GM21515 (cell line): Measurements from ENCODE around the gene VEGFD.

Experiments
- ATAC-seq: cut with Tn5 transposase; IDR thresholded peaks from one replicate; pipeline ENCODE4 v1.9.1; 2021; ENCODE audit not compliant: unreplicated experiment

Gene VEGFD, protein sequence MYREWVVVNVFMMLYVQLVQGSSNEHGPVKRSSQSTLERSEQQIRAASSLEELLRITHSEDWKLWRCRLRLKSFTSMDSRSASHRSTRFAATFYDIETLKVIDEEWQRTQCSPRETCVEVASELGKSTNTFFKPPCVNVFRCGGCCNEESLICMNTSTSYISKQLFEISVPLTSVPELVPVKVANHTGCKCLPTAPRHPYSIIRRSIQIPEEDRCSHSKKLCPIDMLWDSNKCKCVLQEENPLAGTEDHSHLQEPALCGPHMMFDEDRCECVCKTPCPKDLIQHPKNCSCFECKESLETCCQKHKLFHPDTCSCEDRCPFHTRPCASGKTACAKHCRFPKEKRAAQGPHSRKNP

DNA sequence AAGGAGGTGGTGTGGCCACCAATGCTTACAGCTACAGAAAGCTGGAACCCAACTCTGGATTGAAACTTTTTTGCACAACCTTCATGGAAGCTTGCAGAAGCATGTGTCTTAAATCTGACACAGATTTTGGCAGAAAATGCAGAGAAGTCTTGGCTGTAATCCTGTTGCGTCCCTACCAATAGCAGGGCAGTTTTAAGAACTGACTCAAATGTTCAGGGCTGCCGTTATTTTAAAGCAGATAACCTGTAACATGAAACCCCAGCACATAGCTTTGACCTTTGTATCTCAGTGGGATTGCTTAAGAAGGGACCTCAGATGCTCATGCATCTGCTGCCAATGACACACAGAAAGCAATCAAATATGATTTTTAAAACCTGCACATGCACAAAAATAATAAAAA, at the start of gene VEGFD:
Gene VEGFD (minus strand): TSS at position 110 of the 400 bp plus-strand sequence. CDS start 467 bp downstream, outside the sequence.
- no peak for ATAC-seq

DNA sequence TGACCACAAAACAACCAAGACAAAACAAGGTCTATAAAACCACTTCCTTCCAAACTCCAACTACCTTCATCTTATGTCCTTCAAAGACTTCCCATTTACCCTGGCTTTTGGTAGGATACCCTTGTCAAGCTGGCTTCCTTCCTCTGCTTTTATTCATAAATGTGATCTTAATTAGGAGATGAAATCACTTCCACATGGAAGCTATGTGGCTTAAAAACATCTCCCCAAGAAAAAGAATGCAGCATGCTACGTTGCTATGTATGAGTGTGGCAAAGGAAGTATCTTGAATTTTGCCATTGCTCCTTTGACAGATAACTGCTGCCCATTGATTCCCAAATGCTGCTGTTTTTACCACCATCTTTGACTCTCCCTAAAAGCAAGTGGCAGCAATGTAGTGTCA, 46.4 kb upstream of the VEGFD start:
- ATAC-seq = no peak

DNA sequence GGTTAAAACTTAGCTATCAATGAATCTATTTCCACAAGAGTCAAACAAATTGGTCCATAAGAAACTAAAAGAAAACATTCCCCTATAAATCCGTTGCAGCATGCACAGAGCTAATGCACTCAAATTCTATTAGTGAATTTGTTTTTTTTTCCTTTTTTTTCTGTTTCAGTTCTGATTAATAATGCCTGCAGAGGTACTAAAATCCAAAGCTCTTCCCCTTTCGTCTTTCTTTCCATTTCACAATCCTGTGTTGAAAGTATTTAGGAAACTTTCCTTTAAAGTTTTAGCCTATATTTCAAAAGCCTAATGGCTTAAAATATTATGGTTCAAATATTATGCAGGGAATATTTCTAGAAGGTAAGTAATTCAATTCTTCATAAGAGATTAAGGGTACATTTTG, 45.9 kb upstream of the VEGFD start:
- ATAC-seq = no peak

DNA sequence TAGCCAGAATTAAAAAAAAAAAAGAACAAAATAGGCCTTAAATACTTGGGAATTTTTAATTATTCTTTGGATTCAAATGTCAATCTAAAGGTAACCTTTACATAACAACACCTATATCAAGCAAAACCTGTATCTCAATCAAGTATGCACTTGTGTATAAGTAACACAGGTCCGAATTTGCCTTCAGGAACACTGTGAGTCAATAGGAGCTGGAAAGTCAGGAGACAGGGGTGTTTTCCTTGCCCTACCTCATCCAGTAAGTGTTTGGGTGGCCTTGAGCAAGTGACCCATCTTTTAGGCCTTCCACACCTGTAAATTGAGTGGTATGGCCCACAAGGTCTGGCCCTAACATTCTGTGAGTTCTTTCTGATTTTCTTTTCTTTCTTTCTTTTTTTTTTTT, 40.8 kb upstream of the VEGFD start:
- ATAC-seq = no peak

DNA sequence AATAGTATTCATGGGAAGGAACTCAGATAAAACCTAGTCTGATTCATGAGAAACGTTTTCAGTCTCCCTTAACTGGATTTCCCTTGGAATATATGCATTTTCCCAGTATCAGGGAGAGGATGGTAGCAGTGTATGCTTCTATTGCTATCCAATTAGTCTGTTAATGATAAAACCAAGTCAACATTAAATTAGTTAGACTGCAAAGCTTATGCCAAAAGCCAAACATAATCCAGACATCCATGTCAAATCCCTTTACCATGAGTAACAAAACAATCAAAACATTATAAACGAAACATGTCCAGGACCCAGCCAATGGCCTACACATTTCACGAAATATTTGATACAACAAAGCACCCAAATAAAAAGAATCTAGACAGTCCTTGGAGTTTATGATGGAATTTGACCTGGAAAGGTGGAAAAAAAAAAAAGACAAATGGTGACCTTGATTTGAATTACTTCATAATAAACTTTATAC, 34.5 kb upstream of the VEGFD start:
- no peak for ATAC-seq

DNA sequence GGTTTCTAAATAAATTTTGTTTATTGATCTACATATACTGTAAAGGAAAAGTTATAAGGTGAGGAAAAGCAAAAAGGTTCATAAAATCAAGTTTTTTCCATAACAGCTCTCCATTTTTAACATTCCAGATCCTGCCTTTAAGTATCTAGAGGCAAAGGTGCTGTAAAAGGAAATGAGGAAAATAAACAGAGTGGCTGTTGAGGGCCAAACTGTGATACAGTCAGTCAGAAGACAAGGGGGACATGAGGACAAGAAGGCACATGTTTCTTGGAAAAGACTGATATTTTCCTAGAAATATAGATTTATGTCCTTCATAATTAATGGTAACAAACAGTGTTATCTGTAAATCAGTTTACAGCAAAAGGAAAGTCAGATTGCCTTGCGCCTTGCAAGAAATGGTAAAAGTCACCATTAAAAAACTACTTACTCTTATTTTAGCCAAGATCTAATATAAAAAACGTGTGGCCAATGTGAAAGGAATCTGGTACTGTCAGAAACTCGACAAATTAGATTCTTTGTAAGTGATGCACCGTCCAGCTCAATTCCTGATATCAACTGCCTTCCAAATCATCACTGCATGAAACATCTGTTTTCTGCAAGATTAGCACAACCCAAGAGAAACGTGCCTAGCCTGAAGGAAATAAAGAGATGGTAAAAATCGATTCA, 34.0 kb upstream of the VEGFD start:
- ATAC-seq = no peak

DNA sequence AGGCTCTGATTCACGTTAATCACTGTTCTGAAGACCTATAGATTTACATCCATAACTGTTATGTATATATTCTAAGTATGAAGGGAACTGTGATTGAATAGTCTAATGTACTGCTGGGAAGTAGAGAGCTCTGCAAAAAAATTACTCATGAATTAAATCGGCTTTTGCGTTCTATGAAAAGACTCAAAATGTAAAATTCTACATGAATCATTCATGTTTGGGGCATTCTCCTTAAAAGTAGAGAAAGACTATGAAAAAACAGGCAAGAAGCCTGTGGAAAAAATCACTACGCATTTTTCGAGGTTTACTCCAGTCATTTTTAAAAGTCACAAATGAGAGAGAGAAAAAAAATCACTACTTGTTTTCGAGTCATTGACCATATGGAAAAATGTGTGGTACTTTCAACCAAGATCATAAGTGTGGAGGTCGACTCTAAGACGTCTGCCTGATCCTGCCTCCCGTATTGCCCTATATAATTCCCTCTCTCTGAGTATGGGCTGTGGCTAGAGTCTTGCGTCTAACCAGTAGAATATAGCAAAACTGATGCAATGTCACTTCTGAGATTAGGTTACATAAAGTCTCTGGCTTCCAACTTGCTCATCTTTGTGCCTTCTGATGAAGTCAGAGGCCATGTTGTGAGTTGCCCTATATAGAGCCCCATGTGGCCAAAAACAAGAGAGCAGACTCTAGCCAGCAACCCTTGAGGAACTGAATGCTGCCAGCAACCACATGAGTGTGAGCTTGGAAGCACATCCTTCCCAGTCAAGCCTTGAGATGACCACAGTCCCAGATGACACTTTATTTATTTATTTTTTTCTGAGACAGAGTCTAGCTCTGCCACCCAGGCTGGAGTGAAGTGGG, 32.1 kb upstream of the VEGFD start:
- no peak for ATAC-seq

DNA sequence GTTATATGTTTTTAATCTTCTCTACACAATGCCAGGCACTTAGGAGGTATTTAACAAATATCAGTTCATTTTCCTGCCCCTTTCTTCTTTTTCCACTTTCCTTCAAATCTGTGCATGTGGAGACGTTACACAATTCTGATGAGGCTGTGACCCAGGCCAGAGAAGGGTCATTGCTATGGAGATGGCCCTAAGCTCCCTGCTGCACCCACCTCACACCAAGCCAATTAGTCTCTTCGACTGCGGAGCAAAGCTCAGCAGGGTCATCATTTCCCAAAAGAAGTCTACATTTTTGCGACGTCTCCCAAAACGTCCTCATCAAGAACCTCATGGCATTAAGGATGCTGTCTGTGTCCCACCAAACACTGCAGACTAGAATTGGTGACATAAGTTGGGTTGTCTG, 28.9 kb upstream of the VEGFD start:
- ATAC-seq = no peak

DNA sequence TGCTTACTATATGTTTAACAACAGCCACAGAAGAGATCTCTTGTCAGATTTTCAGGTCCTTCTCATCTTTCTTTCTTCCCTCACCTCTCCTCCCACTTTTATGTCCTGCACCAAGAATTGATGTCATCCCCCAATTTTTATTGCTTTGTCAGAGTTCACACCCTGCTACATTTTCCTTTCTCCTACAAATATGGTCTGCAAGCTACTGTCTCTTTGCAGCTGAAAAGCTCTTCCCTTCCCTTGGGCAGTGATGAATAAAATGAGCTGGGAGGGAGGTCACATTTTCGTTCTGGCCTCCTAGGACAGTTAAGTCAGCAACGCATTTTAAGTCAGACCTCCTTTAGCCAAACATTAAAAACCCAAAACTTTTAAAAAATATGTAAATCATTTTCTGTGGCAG, 26.7 kb upstream of the VEGFD start:
- no peak for ATAC-seq

DNA sequence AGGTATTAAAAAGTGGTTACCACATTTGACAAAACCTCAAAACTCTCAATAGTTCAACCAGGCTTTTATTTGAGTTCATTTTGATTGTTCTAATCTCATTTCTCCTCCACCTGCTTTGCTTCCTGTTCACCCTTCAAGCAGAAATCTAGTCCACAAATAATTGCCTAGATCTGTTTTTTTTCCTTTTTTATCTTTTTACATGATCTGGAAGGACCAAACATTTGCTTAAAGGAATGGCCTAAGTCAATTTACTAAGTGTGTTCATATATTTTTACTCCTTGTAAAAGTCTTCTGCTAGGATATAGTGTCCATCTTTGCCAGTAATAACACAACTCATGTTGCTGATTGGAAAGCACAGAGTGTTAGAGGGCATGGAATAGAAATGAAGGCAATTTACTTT, 26.2 kb upstream of the VEGFD start:
- no peak for ATAC-seq

DNA sequence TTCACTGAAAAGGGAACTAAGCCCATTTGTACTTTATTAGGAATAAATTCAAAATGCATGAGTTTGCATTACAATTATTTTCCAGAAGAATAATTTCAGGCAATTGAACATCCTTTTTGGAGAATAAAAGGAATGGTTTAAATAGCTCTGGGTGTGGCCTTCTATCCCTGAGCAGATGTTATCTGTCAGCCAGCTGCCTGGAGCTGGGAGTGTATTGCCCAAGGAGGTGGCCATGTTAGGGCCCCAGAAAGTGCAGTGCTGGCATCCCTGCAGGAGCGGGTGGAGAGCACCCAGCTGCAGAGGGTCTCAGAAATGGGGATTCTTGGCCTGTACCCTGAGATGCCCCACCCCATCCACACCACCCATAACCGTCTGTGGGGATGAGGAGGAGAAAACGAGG, 21.6 kb upstream of the VEGFD start:
- no peak for ATAC-seq

DNA sequence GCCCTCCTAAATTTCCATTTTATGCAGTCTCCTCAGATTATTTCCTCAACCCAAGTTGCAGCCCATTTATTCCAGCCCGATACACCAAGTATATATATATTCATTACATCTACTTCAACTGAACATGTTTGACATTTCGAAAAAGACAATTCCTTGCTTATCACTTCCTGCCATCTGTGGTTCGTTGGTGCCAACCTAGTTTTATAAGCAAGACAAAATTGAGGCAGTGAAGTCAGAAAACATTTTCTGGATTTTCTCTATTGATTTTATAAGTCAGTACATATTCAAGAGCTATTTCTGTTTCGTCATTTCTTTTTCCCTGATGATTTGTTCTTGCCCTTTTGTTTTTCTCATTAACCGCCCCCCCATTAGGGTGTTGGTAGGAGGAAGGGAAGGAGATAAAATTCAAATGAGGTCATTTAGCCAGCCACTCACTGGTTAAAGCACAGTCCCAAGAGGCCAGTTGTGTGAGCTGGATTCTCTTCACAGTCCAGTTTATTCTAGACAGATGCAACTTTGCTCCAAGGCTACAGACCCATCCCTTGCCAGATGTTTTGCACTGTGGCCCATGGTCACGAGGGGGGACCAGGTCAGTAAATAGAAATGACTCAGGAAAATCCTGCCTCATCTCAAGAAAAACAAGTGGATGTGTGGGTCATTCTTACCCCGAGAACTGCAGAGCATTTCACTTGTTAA, 20.3 kb upstream of the VEGFD start:
- ATAC-seq = no peak

DNA sequence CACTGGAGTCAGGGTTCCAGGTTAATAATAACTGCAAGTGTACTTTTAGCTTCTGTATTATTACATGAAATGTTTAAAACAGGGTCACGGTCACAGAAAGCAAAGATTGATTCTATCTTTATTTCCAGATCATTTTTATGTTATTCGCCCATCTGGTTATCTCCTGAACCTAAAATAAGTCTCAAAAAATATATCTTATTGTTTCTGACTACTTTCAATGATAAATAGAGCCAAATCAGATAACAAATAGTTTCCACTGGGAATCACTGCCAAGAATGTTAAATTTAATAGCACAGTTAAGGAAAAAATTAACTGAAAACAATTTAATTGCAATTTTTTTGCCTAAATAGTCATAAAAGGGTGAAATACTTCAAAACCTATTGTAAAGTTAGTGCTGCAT, 17.2 kb upstream of the VEGFD start:
- ATAC-seq = no peak

DNA sequence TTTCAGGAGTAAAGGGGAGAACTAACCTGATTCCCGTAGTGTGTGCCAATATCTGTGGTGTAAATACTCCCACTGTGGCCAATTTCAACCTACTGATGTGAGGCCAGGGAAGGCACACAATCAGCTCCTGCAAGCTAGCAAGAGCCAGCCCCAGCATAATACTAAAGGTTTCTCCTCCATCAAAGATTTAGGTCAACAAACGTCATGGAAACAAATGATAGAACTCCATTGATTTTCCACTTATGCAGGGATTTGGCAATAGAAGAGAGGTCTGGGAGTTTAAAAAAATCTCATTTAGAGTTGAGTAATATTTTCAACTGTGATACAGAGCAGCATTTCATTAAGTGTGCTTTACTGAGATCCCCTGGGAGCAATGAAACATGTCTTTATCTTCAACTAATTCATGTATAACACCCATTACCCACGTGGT, 15.8 kb upstream of the VEGFD start:
- ATAC-seq = no peak

DNA sequence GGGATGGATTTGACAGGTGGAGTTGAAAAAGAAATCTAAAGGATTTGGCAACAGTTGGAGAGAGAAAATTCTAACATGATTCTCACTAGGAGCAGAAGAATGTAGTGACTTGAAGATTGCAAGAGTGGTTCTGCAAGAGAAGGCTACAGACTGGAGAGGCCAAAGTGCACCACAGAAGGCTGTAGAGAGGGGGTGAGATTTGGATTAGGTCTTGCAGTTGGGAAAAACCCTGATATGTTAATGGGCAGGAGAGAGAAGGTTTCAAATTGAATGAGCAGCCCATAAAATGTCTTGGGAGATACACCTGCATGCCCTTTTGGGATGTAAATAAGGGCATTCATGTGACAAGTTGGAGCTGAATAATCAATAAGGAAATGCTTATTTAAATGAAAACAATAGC, 14.7 kb upstream of the VEGFD start:
- ATAC-seq = no peak

DNA sequence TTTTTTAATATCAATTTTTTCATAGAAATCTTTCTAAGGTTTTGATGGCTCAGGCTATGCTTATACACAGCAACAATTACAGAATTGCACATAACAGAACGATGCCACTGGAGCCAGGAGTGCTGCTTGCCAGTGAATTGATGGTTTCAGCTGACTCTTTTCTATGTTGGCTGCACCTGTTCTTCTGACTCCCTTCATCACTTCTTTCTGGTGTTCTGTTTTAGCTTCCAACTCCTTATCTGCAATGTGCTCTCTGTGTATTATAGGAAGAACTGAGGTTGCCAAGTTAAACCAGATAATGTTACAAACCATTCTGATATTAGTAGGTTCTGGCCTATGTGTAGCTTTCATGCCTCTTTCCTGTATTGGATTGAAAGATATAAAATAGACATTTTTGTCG, 11.6 kb upstream of the VEGFD start:
- ATAC-seq = no peak

DNA sequence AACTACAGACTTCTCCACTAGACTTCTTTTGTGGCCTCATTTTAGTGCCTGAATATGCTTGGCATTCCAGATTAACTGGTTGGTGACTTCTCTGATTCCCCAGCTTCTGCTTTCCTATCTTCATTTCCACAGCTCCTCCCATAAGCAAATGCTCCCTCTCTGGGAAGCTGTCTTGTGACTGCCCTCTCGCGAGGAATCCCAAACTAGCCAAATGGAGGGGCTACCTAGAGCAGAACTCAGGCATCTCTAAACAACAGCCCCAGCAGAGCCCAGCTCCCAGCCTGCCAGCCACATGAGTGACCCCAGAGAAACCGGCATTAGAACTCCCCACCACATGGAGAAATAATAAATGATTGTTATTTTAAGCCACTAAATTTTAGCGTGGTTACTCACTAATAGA, 7.6 kb upstream of the VEGFD start:
- ATAC-seq = no peak

DNA sequence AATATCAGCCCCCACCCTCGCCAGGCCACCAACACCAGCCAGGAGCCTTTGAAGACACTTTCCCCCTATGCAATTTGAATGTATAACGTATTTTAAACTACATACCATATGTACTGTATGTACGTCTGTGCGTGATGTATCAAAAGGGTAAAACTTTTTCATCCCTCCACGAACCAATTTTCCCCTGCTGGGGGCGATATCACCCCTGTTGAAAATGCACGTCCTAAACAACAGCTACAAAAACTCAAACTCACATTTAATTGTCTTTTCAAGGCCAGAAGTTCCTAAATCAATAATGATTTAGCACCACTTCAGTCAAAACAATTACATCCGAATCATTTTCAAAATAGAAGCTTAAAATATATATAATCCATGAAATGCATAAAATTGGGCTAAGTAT, 1.4 kb downstream of the VEGFD start:
- ATAC-seq = no peak

DNA sequence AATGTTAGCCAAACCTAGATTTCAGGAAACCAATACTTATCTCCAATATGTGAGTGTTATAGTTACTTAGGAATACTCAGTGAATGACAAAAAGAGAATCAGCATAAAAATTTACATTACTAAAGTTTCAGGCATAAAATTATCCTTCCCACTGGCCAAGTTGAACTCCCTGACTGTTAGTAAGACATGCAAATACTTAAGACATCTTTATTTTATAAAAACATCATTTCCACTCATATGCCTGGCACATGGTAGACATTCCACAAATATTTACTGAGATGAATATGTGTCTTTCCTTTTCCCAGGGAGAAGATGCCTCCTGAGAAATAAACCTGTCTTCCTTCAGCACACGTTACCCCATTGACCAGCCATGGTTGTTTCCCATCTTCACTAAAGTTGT, 7.3 kb downstream of the VEGFD start:
- ATAC-seq = no peak

DNA sequence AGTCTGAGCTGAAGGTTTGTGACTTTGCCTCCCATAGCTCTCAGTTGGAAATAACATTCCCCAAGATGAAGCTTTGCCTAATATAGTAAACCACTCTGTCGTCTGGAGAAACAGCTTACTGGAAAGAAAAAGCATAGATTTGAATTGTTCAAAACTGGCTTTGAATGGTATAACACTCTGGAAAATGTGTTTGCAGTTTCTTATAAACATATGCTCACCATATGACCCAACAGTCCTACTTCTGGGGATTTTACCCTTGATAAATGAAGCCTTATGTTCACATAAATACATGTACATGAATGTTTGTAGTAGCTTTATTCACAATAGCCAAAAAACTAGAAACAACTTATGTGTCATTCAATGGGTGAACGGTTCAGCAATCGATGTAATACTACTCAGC, 10.2 kb downstream of the VEGFD start:
- ATAC-seq = no peak
